ENCODE results near the gene PSMC3.

PSMC3 gene

GRCh38 chr11:47375546-47376085 lies 50.6 kb downstream of the PSMC3 start:
- no peak for DNase-seq (ENCODE audit: low read depth)

GRCh38 chr11:47375020-47375419 lies 51.2 kb downstream of the PSMC3 start:
- DNase-seq (ENCODE audit: low read depth): no peak

DNA sequence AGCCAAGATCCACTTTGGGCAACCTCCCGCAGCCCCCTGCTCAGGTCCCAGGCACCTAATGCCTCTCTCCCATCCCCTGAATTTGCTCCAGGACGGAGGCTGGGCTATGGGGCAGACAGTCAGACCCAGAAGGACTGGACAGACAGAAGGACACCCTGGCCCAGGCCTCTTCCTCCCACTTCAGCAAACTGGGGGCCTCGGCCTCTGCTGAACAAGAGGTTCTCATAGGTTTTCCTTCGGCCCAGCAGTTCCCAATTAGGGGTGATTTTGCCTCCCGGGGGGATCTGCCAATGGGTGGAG lies 51.6 kb downstream of the PSMC3 start:
- no peak for DNase-seq (ENCODE audit: low read depth)

GRCh38 chr11:47373876-47374719 lies 52.1 kb downstream of the PSMC3 start:
- peak; percentile 31 for DNase-seq (ENCODE audit: low read depth)

DNA sequence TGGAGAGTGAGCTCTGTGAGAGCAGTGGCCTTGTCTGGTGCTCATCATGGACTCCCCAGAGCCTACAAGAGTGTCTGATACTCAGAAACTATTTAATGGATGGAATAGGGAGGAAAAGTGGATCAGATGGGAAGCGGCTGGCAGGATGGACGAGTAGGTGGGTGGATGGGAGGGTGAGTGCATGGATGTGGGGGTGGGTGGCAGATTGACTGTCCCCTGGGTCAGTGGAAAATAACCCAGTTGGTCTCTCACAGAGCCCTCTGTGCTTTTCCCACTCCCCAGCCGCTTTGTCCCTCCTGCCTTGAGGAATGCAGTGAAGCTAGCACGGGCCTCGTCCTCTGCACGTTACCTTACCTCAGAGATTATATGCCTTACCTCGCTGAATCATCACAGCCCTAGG lies 53.8 kb downstream of the PSMC3 start:
- no peak for DNase-seq (ENCODE audit: low read depth)

GRCh38 chr11:47369676-47370075 lies 56.6 kb downstream of the PSMC3 start:
- DNase-seq (ENCODE audit: low read depth): no peak
